Right kidney (tissue), 1 donor: ENCODE results near the gene CCDC154.

Experiments used
- DNase-seq: peaks from one replicate; pipeline ENCODE4 v3.0.0-alpha.2; 2016

Gene CCDC154

GRCh38 chr16:1389762-1390161 lies 54.6 kb downstream of the CCDC154 start:
- DNase-seq, result no peak

- DNase-seq, result no peak
These were observed 57.0 kb downstream of the CCDC154 start for GRCh38 chr16:1387331-1387730.

GRCh38 chr16:1385232-1385631 lies 59.1 kb downstream of the CCDC154 start:
- no peak for DNase-seq
